Psoas muscle (tissue), 8 donors: ENCODE measurements around the gene OSBPL5. TPM values are rescaled to one million over a fixed set of nuclear protein-coding genes. Genes with fewer than 3 reads are reported as not detected.

ENCODE experiments used
- ATAC-seq, 4 donors: fragments of 200-7000 bp; cut with Tn5 transposase; one replicate each; pipeline ENCODE4 v1.9.1; 2020; ENCODE audit warnings: moderate library complexity in 3 of 4, mild to moderate bottlenecking in 2 of 4
- DNase-seq, 2 donors: peaks; one replicate each; pipeline ENCODE4 v3.0.0-alpha.2; 2020
- H3K27ac ChIP-seq: fragments of 200-600 bp; one replicate; pipeline ENCODE4 v1.8.0; 2022
- H3K27me3 ChIP-seq, 3 donors: fragments of 200-600 bp in 1 of 3; one replicate each; pipeline versions ENCODE4 v1.6.1 to v1.8.0; 2013 to 2022; ENCODE audit warnings: low read length in 2 of 3, mild to moderate bottlenecking in 2 of 3, moderate library complexity in 1 of 3; ENCODE audit not compliant: insufficient read depth in 3 of 3
- H3K36me3 ChIP-seq, 2 donors: fragments of 200-600 bp in 1 of 2; one replicate each; pipeline versions ENCODE4 v1.6.1 to v1.8.0; 2013 to 2022; ENCODE audit warnings: low read depth in 1 of 2, mild to moderate bottlenecking in 1 of 2, moderate library complexity in 1 of 2; ENCODE audit not compliant: insufficient read depth in 1 of 2
- H3K4me1 ChIP-seq: fragments of 200-600 bp; one replicate; pipeline ENCODE4 v1.8.0; 2022
- H3K4me3 ChIP-seq: fragments of 200-600 bp; one replicate; pipeline ENCODE4 v1.8.0; 2022; ENCODE audit warnings: mild to moderate bottlenecking
- H3K9me3 ChIP-seq: fragments of 200-600 bp; one replicate; pipeline ENCODE4 v1.8.0; 2022
- WGBS, 3 donors: extraction: QIAGEN DNeasy Blood & Tissue Kit; methylation state at CpG; one replicate each; pipeline versions ENCODE4 v1.1.6 to v1.1.7; 2013; 5-methylcytosine and 5-hydroxymethylcytosine counted together
- intact Hi-C, 2 donors: fragments of 100-400 bp; cut with DNase I; formaldehyde crosslinking; loops; one replicate each; pipeline versions ENCODE4 v1.11.0 to v1.14.2; 2022
- polyA plus RNA-seq, 3 donors: library from polyadenylated mRNA; stranded (reverse); fragments of 200-250 nt; gene quantifications; one replicate each; pipeline ENCODE4 v1.2.3, GENCODE V29; 2013
- total RNA-seq, 4 donors: library from RNA; stranded (reverse); fragmentation: NEBNext Ultra II Directional in 2 of 4; extraction: Animal tissue kit (Norgen Biotek cat#: 25700) in 2 of 4; gene quantifications; one replicate each; pipeline versions ENCODE4 v1.2.1 to v1.2.4, GENCODE V29; 2021 to 2023
- TF ChIP-seq, protein P1 (sequence below): fragments of 200-600 bp; IDR thresholded peaks from one replicate; pipeline ENCODE4 v1.8.0; 2022; ENCODE audit warnings: antibody characterized with exemption
- donor health status: healthy with polysubstance abuse.
- donor health status: DM: no; HTN: no; CAD: no; lungs with moderate emphysema.
- donor health status: Bipolar disorder and iron deficiency.
- donor health status: healthy.
- donor health status: DM: yes; HTN: yes; CAD: no.
- donor health status: DM: no; HTN: no; CAD: no.
- donor health status: DM: no; HTN: no; CAD: no.
- donor health status: DM: yes; HTN: yes; CAD: no.

The OSBPL5 gene
- total and polyA plus RNA-seq, 7 donors = 3.4 to 12.4 (median 6.9) TPM

DNA sequence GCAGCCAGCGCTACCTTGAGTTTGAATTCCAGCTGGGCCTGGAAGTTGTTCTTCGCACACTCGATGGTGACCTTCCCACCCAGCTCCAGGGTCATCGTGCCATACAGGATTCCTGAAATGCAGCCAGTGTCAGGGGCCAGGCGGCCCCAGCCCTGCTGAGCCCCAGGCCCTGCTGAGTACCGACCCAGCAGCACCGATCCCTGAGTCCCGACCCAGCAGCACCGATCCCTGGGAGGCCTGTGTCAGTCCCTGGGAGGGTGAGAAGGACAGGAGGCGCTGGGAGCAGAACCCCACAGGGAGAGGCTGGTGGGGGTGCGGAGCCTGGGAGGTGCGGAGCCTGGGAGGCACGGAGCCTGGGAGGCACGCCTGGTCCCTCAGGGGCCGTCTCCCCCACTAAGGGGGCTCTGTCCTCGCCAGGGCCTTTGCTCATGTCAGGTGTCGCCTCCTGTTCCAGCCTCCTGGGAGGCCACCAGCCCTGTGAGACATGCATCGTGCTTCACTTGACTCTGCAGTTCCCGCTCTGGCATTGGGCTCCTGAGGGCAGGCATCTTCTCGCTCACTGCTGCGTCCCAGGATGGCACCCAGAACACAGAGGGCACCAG, 70.8 kb downstream of the OSBPL5 start:
- no peak for DNase-seq
- 88 to 92% (median 89%) methylated on average over 21 of the region's 21 CpGs for WGBS, 3 donors
- ATAC-seq = no peak
- intact Hi-C loops = no loop called here
- Histone ChIP-seq H3K9me3 (no peaks in the 10 kb centered on the region), H3K27ac (no peak overlapping the region), H3K4me1 (peaks cover 6% of the 10 kb centered on the region), H3K27me3 (no peaks in the 10 kb centered on the region), H3K4me3 (no peak overlapping the region), H3K36me3 (peaks cover 0 to 26% of the 10 kb centered on the region in 2 donors)
- TF ChIP-seq, protein P1, sequence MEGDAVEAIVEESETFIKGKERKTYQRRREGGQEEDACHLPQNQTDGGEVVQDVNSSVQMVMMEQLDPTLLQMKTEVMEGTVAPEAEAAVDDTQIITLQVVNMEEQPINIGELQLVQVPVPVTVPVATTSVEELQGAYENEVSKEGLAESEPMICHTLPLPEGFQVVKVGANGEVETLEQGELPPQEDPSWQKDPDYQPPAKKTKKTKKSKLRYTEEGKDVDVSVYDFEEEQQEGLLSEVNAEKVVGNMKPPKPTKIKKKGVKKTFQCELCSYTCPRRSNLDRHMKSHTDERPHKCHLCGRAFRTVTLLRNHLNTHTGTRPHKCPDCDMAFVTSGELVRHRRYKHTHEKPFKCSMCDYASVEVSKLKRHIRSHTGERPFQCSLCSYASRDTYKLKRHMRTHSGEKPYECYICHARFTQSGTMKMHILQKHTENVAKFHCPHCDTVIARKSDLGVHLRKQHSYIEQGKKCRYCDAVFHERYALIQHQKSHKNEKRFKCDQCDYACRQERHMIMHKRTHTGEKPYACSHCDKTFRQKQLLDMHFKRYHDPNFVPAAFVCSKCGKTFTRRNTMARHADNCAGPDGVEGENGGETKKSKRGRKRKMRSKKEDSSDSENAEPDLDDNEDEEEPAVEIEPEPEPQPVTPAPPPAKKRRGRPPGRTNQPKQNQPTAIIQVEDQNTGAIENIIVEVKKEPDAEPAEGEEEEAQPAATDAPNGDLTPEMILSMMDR = no peak

DNA sequence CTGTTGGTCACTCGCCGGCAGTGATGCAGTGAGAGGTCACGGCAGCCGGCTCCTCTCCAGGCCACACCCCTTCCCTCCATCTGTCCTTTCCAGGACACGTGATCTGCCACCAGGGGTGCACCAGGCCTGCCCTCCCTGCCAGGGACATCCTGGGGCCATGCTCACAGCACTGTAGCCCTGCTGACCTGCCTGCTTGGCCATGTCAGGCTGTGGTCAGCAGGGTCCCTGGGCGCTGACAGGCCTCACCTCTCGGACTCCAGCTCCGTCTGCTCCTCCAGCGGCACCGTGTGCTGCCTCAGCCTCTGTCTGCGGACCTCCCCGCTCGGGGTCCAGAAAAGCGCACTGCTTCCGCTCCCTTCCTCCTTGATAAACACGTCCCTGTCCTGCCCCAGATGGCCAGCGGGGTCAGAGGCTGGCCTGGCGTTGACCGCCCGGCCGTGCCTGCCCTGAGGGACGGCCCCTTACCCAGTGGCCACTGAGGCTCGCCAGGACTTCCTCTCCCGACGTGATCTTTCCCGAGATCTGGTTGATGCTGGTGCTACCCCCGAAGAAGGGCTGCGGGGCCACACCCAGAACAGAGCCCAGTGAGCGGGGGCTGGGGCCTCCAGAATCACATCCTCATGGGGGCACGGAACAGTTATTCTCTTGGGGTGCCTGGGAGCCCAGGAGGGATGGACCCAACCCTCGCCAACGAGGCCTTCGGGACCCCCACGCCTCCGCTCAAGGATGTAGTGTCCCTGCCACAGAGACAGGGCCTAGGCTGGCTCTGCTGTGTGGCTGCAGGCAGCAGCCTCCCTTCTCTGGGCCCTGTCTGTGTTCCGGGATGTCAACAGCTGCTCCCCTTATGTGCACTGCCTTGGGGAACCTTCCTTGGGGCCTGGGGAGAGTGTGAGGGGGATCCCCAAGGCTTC, 71.6 kb downstream of the OSBPL5 start:
- peak; percentile 15 to 55 (median 36) for ATAC-seq
- intact Hi-C loops = no loop called here

DNA sequence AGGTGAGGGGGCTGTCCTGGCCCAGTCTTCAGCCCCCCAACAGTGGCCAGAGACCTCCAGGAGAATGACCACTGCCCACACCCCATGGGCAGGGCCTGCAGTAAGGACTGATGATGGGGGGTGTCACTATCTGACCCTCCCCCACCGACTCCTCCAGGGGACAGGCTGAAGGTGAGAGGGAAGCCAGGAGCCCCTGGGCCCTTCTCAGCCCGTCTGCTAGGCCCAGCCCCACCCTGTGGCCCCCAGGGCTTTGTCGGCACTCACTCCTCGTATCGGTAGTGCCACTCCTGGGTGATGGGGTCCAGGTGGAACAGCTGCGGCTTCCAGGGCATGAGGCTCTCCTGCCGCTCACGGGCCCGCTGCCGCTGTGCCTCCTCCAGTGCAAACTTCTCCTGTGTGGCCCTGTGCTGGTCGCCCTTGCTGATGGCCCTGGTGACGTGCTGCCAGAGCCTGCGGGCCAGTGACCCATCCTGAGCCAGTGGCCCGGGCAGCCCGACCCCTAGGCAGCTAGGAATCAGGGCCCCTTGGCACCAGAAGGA, 72.4 kb downstream of the OSBPL5 start:
- TF ChIP-seq, protein P1 = no peak
- DNase-seq (peak in 1 of 2 donors; percentile 47), ATAC-seq (no peak)
- intact Hi-C loops = loop anchor here in 1 of 2 donors (1.0 kb wide), 1 partner anchor 55 kb away; no protein-coding TSS in a partner anchor
- H3K4me1 ChIP-seq = peaks cover 14% of the 10 kb centered on the region
- H3K9me3 ChIP-seq = no peaks in the 10 kb centered on the region
- no peak overlapping the region for H3K27ac ChIP-seq
- WGBS, 3 donors = 80 to 87% (median 81%) methylated on average over 14 to 15 of the region's 15 CpGs
- no peak overlapping the region for H3K4me3 ChIP-seq
- peaks cover 0 to 14% of the 10 kb centered on the region in 2 donors for H3K36me3 ChIP-seq
- no peaks in the 10 kb centered on the region for H3K27me3 ChIP-seq

More for the DNA sequence above, 71.6 kb downstream of the OSBPL5 start:
- DNase-seq = peak in 1 of 2 donors; percentile 59
- Histone ChIP-seq H3K27ac (no peak overlapping the region), H3K4me1 (peaks cover 13% of the 10 kb centered on the region), H3K4me3 (no peak overlapping the region), H3K27me3 (no peaks in the 10 kb centered on the region), H3K9me3 (no peaks in the 10 kb centered on the region), H3K36me3 (peaks cover 0 to 18% of the 10 kb centered on the region in 2 donors)
- TF ChIP-seq, protein P1 = no peak
- WGBS, 3 donors = 75 to 78% (median 78%) methylated on average over 36 of the region's 36 CpGs

DNA sequence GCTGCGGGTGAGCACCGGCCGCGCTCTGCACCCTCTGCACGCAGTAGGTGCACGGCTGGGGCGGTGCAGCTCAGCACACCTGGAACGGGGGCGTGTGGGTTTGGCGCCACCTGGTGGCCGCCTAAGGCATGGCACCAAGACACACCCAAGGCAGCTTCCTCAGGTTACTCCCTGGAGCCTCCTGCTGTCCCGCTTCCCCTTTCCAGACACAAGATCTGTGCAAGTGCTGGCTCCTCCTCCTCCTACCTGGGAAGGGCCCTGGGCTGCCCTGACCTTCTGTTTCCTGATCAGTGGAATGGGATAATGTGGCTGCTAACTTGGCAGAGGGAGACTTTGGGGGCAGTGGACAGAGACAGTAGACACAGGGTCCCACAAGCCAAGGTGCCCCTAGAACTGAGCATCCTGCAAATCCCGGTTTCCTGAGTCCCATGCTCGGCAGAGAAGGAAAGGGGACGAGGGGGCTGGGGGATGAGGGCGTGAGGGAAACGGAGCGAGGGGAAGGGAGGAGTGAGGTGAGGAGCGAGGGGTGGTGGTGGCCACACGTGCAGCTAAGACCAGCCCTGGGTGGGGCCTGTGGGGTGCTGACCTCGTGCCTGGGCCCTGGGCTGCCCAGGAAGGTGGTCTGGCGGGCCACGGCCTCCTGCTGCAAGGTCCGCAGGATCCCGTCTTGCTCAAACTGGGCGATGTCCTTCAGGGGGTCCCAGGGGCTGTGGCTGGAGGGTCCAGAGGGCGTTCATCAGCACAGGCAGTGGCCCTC, 73.1 kb downstream of the OSBPL5 start:
- no peaks in the 10 kb centered on the region for H3K9me3 ChIP-seq
- H3K27me3 ChIP-seq = no peaks in the 10 kb centered on the region
- no peak overlapping the region for H3K27ac ChIP-seq
- intact Hi-C loops = loop anchor here (1.0 to 2.0 kb wide), 2 partner anchors 55 kb away; no protein-coding TSS in a partner anchor
- H3K36me3 ChIP-seq = peaks cover 0 to 7% of the 10 kb centered on the region in 2 donors
- TF ChIP-seq, protein P1 = peak; percentile 99
- DNase-seq (peak; percentile 66 to 83), ATAC-seq (peak; percentile 72 to 90 (median 81))
- peaks cover 14% of the 10 kb centered on the region for H3K4me1 ChIP-seq
- H3K4me3 ChIP-seq = no peak overlapping the region
- WGBS, 3 donors = 36 to 52% (median 42%) methylated on average over 21 to 27 of the region's 27 CpGs
